Measurements from ENCODE around the gene THSD8.

GRCh38 chr19:12767666-12768065, 34.2 kb upstream of the THSD8 start:
- TF ChIP-seq EP300 (IDR thresholded peaks at IDR 0.05) = no peak
- no peak for TF ChIP-seq CTCF (IDR thresholded peaks at IDR 0.05)
- no peak for TF ChIP-seq POLR2A (IDR thresholded peaks at IDR 0.05)
- no peak for TF ChIP-seq POLR2AphosphoS5 (IDR thresholded peaks at IDR 0.05)

Data from gastroesophageal sphincter (tissue), 3 donors.